Hepatocyte (in vitro differentiated cells): ENCODE results near the gene MDP1. TPM values are rescaled to one million over a fixed set of nuclear protein-coding genes. Genes with fewer than 3 reads are reported as not detected.
A peak's percentile ranks its signal among the peaks of the same experiment; 100 is the strongest.

Source experiments
- DNase-seq: peaks from one replicate; pipeline ENCODE4 v3.0.0-alpha.2; 2016; ENCODE audit warnings: low spot score
- H2AFZ ChIP-seq: fragments of 200-600 bp; sonication (generic); 2 replicates; pipeline ENCODE4 v1.6.0; 2016; ENCODE audit warnings: antibody characterized with exemption, mild to moderate bottlenecking
- H3K27ac ChIP-seq: fragments of 200-600 bp; sonication (generic); 2 replicates; pipeline ENCODE4 v1.5.1; 2016; ENCODE audit warnings: mild to moderate bottlenecking
- H3K27me3 ChIP-seq: fragments of 200-600 bp; sonication (generic); 2 replicates; pipeline ENCODE4 v1.6.1; 2016
- H3K36me3 ChIP-seq: fragments of 200-600 bp; sonication (generic); replicated peaks from 2 replicates; pipeline ENCODE4 v1.5.1; 2016; ENCODE audit warnings: low read depth; ENCODE audit not compliant: insufficient read depth
- H3K4me1 ChIP-seq: fragments of 200-600 bp; sonication (generic); 2 replicates; pipeline ENCODE4 v1.5.1; 2016; ENCODE audit warnings: mild to moderate bottlenecking, moderate library complexity; ENCODE audit not compliant: insufficient read depth
- H3K4me2 ChIP-seq: fragments of 200-600 bp; sonication (generic); 2 replicates; pipeline ENCODE4 v1.6.0; 2016
- H3K4me3 ChIP-seq: fragments of 200-600 bp; sonication (generic); 2 replicates; pipeline ENCODE4 v1.5.1; 2016; ENCODE audit warnings: mild to moderate bottlenecking
- H3K79me2 ChIP-seq: fragments of 200-600 bp; sonication (generic); 2 replicates; pipeline ENCODE4 v1.6.0; 2017; ENCODE audit warnings: mild to moderate bottlenecking
- H3K9me2 ChIP-seq: fragments of 200-600 bp; sonication (generic); replicated peaks from 2 replicates; pipeline ENCODE4 v1.6.0; 2017; ENCODE audit warnings: mild to moderate bottlenecking; ENCODE audit not compliant: insufficient read depth
- H3K9me3 ChIP-seq: fragments of 200-600 bp; sonication (generic); 2 replicates; pipeline ENCODE4 v1.5.1; 2016; ENCODE audit warnings: low read depth, mild to moderate bottlenecking
- H4K20me1 ChIP-seq: fragments of 200-600 bp; sonication (generic); 2 replicates; pipeline ENCODE4 v1.6.0; 2016; ENCODE audit warnings: mild to moderate bottlenecking; ENCODE audit not compliant: insufficient read depth, poor library complexity, severe bottlenecking
- CTCF ChIP-seq: fragments of 200-600 bp; sonication (generic); IDR thresholded peaks from 2 replicates; pipeline ENCODE4 v1.5.1; 2016; ENCODE audit warnings: antibody characterized with exemption, mild to moderate bottlenecking; ENCODE audit not compliant: poor library complexity
- EZH2 ChIP-seq: fragments of 200-600 bp; sonication (generic); IDR thresholded peaks from 2 replicates; pipeline ENCODE4 v1.6.1; 2016; ENCODE audit warnings: antibody characterized with exemption, mild to moderate bottlenecking, borderline replicate concordance
- EZH2phosphoT487 ChIP-seq: fragments of 200-600 bp; sonication (generic); IDR thresholded peaks from one replicate; pipeline ENCODE4 v1.6.1; 2018; ENCODE audit warnings: antibody characterized with exemption, mild to moderate bottlenecking, low read depth, moderate library complexity; ENCODE audit not compliant: unreplicated experiment, severe bottlenecking
- WGBS: methylation state at CpG from one replicate; pipeline ENCODE4 v1.1.6; 2016; ENCODE audit warnings: low lambda C conversion rate; ENCODE audit errors: missing lambda C conversion rate; 5-methylcytosine and 5-hydroxymethylcytosine counted together
- polyA plus RNA-seq: library from polyadenylated mRNA; unstranded; fragments of >200 nt; fragmentation: Nextera tagmentation; extraction: Ambion mirVana; gene quantifications from 2 replicates; pipeline ENCODE4 v1.2.1, GENCODE V29; 2016
- total RNA-seq: library from RNA; depleted of rRNA; stranded (reverse); fragments of >200 nt; gene quantifications from 2 replicates; pipeline ENCODE4 v1.2.3, GENCODE V29; 2014

Gene MDP1
- total and polyA plus RNA-seq, 2 experiments from 2014 or later = 8.0 to 16.1 TPM

DNA sequence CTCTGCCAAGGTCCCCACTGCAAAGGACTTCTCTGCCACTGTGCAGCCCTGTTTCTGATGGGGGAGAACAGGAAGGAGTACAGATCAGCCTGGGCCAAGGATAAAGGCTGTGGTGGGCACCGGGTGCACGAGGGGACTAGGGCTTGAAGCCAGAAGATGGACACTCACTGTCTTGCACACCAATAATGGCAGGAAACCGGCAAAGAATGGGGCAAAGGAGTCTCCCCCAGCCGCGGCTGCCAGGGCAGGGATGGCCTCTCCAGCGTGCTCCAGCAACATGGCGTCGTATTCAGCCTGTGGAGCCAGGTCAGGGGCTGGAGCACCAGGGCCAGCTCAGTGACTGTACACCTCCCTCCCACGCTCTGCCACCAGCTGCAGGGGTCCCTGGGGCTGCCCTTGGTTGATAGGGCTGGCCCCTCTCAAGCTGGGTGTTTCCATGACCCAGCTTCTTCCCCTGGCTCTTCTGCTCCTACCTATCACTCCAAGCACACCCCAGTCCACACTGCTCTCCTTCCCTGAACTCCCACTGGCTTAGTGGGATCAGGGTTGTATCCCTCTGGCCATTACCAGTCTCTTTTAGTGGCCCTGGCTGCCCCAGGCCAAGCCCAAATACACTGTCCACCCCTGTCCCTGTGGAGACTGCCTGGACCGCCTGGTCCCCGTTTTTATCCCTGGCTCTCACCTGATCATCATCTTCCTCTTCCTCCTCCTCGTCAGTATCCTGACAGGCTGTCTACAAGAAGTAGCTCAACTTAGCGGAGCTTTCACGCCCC lies 33.6 kb downstream of the MDP1 start:
- Histone ChIP-seq H3K4me1 (no peaks in the 10 kb centered on the region), H4K20me1 (no peaks in the 10 kb centered on the region), H3K9me2 (no peaks in the 10 kb centered on the region), H2AFZ (no peak overlapping the region), H3K4me3 (no peak overlapping the region), H3K36me3 (no peaks in the 10 kb centered on the region), H3K27ac (no peak overlapping the region), H3K79me2 (peaks cover 10% of the 10 kb centered on the region), H3K27me3 (no peaks in the 10 kb centered on the region), H3K9me3 (no peaks in the 10 kb centered on the region), H3K4me2 (no peak overlapping the region)
- 91% methylated on average over 14 of the region's 14 CpGs for WGBS
- TF ChIP-seq EZH2phosphoT487 (no peak), CTCF (no peak), EZH2 (no peak)
- no peak for DNase-seq

GRCh38 chr14:24181371-24182077 lies 34.3 kb downstream of the MDP1 start:
- Histone ChIP-seq H3K79me2 (peaks cover 5% of the 10 kb centered on the region), H3K4me3 (no peak overlapping the region), H3K9me3 (no peaks in the 10 kb centered on the region), H3K4me1 (no peaks in the 10 kb centered on the region), H3K9me2 (no peaks in the 10 kb centered on the region), H3K36me3 (peaks cover under 1% of the 10 kb centered on the region), H4K20me1 (no peaks in the 10 kb centered on the region), H3K4me2 (no peak overlapping the region), H2AFZ (no peak overlapping the region), H3K27me3 (no peaks in the 10 kb centered on the region), H3K27ac (no peak overlapping the region)
- TF ChIP-seq EZH2phosphoT487 (no peak), CTCF (no peak), EZH2 (no peak)
- 90% methylated on average over 19 of the region's 19 CpGs for WGBS
- DNase-seq = no peak

DNA sequence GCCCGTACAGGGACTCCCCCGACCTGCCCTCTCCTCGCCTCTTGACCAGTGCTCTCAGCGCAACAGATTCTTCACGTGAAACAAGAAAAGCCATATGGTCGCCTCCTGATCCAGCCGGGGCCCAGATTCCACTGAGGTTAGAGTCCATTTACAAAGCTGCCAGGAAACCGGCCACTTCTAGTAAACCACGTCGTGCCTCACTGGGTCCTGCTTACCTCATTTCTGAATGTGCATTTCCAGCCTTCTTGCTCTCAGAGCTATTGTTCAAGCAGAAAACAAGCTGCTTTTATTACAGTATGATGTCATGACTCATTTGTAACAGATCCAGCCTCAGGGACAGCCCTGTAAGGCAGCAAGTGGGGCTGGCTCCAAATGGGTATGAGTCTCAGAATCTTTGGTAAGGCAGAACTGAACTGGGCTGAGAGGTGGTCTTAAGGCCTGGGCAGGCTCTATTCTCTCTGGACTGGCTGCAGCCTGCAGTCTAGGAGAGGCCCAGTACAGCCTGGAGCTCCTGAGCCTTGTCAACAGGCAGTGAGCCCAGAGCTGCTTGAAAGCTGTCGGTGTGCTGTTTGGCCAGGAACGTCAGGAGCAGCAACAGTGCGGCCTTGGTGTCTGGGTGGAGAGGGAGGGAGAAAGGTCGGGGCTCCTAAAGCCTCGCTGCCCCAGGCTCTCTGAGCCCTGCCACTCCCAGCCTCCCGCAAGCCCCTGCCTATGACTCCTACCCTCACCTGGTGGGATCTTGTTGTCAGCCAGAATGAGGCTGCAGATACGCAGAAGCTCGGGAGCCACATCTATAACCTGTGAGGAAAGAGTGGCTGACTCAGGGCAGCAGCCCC lies 35.7 kb downstream of the MDP1 start:
- H3K79me2 ChIP-seq = peaks cover 2% of the 10 kb centered on the region
- no peaks in the 10 kb centered on the region for H3K4me1 ChIP-seq

More for the DNA sequence above, 35.7 kb downstream of the MDP1 start:
- Histone ChIP-seq H3K27ac (peak overlapping the region; percentile 87), H3K9me2 (no peaks in the 10 kb centered on the region), H3K9me3 (no peaks in the 10 kb centered on the region), H3K36me3 (peaks cover 2% of the 10 kb centered on the region), H3K4me3 (no peak overlapping the region), H2AFZ (no peak overlapping the region), H3K27me3 (no peaks in the 10 kb centered on the region), H3K4me2 (no peak overlapping the region), H4K20me1 (no peaks in the 10 kb centered on the region)
- WGBS = 85% methylated on average over 18 of the region's 18 CpGs
- peak; percentile 60 for DNase-seq
- TF ChIP-seq EZH2 = no peak
- no peak for TF ChIP-seq EZH2phosphoT487
- TF ChIP-seq CTCF = no peak
